ENCODE measurements around the gene SPAG16.

The SPAG16 gene

GRCh38 chr2:213757525-213757924 lies 473.3 kb downstream of the SPAG16 start:
- Mint-ChIP-seq H3K4me1 (ENCODE audit: low read depth) (no peaks in the 10 kb centered on the region), H3K27ac (no peak overlapping the region), H3K36me3 (ENCODE audit: low read depth) (no peaks in the 10 kb centered on the region), H3K27me3 (no peaks in the 10 kb centered on the region), H3K4me3 (no peak overlapping the region), H3K9me3 (no peaks in the 10 kb centered on the region)
- intact Hi-C loops (cut with micrococcal nuclease): no loop called here

DNA sequence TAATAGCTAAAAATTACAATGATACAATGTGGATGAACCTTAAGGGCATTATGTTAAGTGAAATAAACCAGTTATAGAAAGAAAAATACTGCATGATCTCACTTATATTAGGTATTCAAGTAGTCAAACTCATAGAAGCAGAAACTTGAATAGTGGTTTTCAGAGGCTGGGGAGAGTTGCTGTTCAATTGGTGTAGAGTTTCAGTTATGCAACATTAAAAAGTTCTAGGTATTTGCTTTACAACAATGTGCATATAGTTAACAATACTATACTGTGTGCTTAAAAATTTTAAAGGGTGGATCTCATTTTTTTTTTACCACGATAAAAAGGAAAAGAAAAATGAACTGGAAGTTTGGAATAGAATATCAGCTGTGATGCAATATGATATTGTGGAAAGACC lies 479.1 kb downstream of the SPAG16 start:
- Mint-ChIP-seq H3K27me3 (no peaks in the 10 kb centered on the region), H3K27ac (no peak overlapping the region), H3K4me1 (ENCODE audit: low read depth) (no peaks in the 10 kb centered on the region), H3K9me3 (no peaks in the 10 kb centered on the region), H3K4me3 (no peak overlapping the region), H3K36me3 (ENCODE audit: low read depth) (no peaks in the 10 kb centered on the region)
- intact Hi-C loops (cut with micrococcal nuclease): no loop called here

DNA sequence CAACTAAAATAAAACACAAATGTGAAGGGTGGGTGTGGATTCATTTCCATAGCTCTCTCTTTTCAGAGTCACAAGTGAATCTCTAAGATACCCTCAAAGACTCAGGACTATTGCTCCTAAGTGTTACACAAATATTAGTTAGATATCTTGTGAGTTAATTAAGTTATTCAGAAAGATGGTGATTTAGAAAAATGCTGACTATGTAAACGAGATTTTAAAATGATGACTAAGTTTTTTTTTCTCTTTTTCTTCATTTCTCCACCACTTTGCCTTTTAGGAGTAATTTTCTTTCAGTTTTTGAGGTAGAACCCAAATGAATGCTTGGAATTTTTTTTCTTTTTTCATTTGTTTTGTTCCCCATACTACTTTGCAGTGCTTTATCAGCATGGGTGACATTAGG lies 479.7 kb downstream of the SPAG16 start:
- intact Hi-C loops (cut with micrococcal nuclease): no loop called here
- no peaks in the 10 kb centered on the region for H3K27me3 Mint-ChIP-seq
- no peaks in the 10 kb centered on the region for H3K9me3 Mint-ChIP-seq
- no peaks in the 10 kb centered on the region for H3K4me1 Mint-ChIP-seq (ENCODE audit: low read depth)
- no peak overlapping the region for H3K4me3 Mint-ChIP-seq
- H3K36me3 Mint-ChIP-seq (ENCODE audit: low read depth): no peaks in the 10 kb centered on the region
- no peak overlapping the region for H3K27ac Mint-ChIP-seq

DNA sequence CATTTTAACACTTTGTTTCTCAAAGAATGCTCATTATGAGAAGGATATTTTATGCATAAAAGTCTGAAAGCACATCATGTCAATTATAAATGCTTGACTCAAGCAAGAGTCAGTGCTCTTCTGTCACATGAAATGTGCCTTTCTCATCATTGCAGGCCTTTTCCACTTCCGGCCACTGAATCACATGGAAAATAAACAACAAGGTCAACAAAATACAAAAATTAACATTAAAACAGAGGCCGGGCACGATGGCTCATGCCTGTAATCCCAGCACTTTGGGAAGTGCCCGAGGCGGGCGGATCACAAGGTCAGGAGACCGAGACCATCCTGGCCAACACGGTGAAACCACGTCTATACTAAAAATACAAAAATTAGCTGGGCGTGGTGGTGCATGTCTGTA lies 480.6 kb downstream of the SPAG16 start:
- no peaks in the 10 kb centered on the region for H3K27me3 Mint-ChIP-seq
- no peak overlapping the region for H3K27ac Mint-ChIP-seq
- no peaks in the 10 kb centered on the region for H3K9me3 Mint-ChIP-seq
- H3K4me3 Mint-ChIP-seq: no peak overlapping the region
- no peaks in the 10 kb centered on the region for H3K4me1 Mint-ChIP-seq (ENCODE audit: low read depth)
- H3K36me3 Mint-ChIP-seq (ENCODE audit: low read depth): no peaks in the 10 kb centered on the region
- intact Hi-C loops (cut with micrococcal nuclease): no loop called here

- Mint-ChIP-seq H3K27ac (no peak overlapping the region), H3K4me3 (no peak overlapping the region), H3K36me3 (ENCODE audit: low read depth) (no peaks in the 10 kb centered on the region), H3K9me3 (no peaks in the 10 kb centered on the region), H3K4me1 (ENCODE audit: low read depth) (no peaks in the 10 kb centered on the region), H3K27me3 (no peaks in the 10 kb centered on the region)
- intact Hi-C loops (cut with micrococcal nuclease): no loop called here
Observed at GRCh38 chr2:213766062-213766461, 481.8 kb downstream of the SPAG16 start.

GRCh38 chr2:213766465-213766901 lies 482.2 kb downstream of the SPAG16 start:
- intact Hi-C loops (cut with micrococcal nuclease): no loop called here
- Mint-ChIP-seq H3K36me3 (ENCODE audit: low read depth) (no peaks in the 10 kb centered on the region), H3K4me3 (no peak overlapping the region)

GRCh38 chr2:213787869-213788268 lies 503.6 kb downstream of the SPAG16 start:
- Mint-ChIP-seq H3K27me3 (no peaks in the 10 kb centered on the region), H3K36me3 (ENCODE audit: low read depth) (no peaks in the 10 kb centered on the region), H3K9me3 (no peaks in the 10 kb centered on the region), H3K4me1 (ENCODE audit: low read depth) (no peaks in the 10 kb centered on the region), H3K4me3 (no peak overlapping the region), H3K27ac (no peak overlapping the region)
- intact Hi-C loops (cut with micrococcal nuclease): no loop called here

More at GRCh38 chr2:213766465-213766901, 482.2 kb downstream of the SPAG16 start:
- Mint-ChIP-seq H3K27me3 (no peaks in the 10 kb centered on the region), H3K27ac (no peak overlapping the region), H3K4me1 (ENCODE audit: low read depth) (no peaks in the 10 kb centered on the region), H3K9me3 (no peaks in the 10 kb centered on the region)

DNA sequence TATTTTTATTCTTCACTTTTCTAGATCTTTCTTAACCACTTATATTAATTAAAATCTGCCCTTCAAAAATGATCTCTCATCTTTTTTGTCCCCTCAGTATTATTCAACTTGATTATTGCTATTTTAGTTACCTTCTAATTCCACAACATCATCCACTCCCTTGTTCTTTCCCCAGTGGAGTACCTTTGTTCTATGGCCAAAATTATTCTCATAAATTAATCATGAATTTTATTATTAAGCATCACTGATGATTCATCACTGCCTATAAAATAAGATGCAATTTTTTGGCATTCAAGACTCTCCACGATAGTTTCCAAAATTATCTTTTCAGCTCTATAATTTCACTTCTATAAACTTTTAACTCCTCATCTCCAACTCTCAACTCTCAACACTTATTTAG lies 505.7 kb downstream of the SPAG16 start:
- H3K9me3 Mint-ChIP-seq: no peaks in the 10 kb centered on the region
- no peak overlapping the region for H3K27ac Mint-ChIP-seq
- no peaks in the 10 kb centered on the region for H3K36me3 Mint-ChIP-seq (ENCODE audit: low read depth)
- no peak overlapping the region for H3K4me3 Mint-ChIP-seq
- no peaks in the 10 kb centered on the region for H3K27me3 Mint-ChIP-seq
- intact Hi-C loops (cut with micrococcal nuclease): no loop called here
- no peaks in the 10 kb centered on the region for H3K4me1 Mint-ChIP-seq (ENCODE audit: low read depth)

DNA sequence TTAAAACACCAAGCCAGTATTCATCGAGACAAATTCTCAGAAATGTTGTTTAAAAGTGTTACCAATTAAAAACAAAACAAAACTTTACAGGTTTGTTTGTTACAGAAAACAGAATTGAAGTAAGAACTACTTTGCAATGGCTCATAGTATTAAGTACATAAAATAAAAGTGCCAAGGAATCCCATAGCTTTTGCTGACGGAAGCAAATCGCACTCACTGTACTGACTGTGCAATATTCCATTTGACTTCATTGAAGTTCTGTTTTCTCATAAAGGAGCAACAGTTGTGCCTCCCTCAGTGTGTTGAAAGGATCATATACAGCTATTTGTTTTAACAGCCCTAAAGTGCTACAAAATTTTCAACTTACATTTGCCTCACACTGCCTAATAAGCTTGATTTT lies 507.8 kb downstream of the SPAG16 start:
- no peaks in the 10 kb centered on the region for H3K4me1 Mint-ChIP-seq (ENCODE audit: low read depth)
- H3K9me3 Mint-ChIP-seq: no peaks in the 10 kb centered on the region
- intact Hi-C loops (cut with micrococcal nuclease): no loop called here
- no peaks in the 10 kb centered on the region for H3K27me3 Mint-ChIP-seq
- no peak overlapping the region for H3K27ac Mint-ChIP-seq
- H3K4me3 Mint-ChIP-seq: no peak overlapping the region
- no peaks in the 10 kb centered on the region for H3K36me3 Mint-ChIP-seq (ENCODE audit: low read depth)

DNA sequence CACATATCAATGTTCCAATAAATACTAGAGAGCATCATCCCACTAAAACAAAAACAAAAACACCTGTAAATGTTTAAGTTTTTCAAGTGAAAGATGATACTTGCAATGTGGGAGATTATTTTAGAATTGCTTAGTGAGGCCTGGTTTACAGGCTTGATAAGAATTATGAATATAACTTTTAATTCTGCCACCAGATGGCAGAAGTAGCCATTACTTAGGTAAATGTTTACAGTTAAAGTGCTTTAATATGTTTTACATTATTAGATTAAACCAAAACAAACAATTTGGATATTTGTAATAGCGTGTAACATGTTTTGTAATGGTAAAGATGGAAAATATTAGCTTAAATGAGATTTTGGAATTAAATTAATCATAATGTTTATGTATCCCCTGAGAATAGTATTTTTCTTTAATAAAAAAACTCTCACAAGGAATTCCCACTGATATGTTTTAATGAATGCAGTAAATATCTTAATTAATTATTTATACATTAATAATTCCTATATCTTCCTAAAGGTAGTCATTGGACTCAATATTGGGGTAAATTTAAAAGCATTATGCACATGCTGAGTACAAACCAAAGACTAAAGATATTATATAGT lies 522.0 kb downstream of the SPAG16 start:
- intact Hi-C loops (cut with micrococcal nuclease): no loop called here
- Mint-ChIP-seq H3K4me1 (ENCODE audit: low read depth) (no peaks in the 10 kb centered on the region), H3K27ac (no peak overlapping the region), H3K36me3 (ENCODE audit: low read depth) (no peaks in the 10 kb centered on the region), H3K4me3 (no peak overlapping the region), H3K9me3 (no peaks in the 10 kb centered on the region), H3K27me3 (no peaks in the 10 kb centered on the region)

DNA sequence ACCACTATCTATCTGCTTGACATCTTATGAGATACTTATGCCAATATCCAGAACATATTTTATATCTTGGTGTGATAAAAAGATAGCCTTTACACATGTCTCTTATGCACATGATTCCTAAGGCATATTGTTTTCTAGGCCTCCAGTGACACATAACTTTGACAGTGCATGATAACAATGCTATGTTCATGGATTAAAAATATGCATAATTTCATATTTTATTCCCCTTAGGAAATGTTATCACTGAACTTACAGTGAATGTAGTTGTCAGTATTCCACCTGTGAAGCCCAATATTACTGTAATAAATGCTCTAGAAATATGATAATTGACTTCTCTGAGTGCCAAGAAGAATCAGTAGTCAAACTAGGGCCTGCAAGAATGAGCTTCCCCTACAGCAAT lies 532.3 kb downstream of the SPAG16 start:
- no peak overlapping the region for H3K4me3 Mint-ChIP-seq
- H3K27ac Mint-ChIP-seq: no peak overlapping the region
- no peaks in the 10 kb centered on the region for H3K4me1 Mint-ChIP-seq (ENCODE audit: low read depth)
- intact Hi-C loops (cut with micrococcal nuclease): no loop called here
- peaks cover 7% of the 10 kb centered on the region for H3K9me3 Mint-ChIP-seq
- H3K36me3 Mint-ChIP-seq (ENCODE audit: low read depth): no peaks in the 10 kb centered on the region
- no peaks in the 10 kb centered on the region for H3K27me3 Mint-ChIP-seq

DNA sequence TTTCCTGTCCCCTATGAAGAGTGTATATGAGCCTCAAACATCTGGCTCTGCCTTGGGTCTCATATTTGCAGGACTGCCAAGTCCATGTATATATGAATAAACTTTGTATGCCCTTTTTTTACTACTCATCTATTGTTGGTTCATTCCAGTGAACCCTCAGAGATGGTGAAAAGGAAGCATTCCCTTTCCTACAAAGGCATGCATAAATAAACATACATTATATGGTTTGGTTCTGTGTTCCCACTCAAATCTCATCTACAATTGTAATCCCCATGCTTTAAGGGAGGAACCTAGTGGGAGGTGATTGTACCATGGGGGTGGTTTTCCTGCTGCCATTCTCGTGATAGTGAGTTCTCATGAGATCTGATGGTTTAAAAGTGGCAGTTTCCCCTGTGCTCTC lies 534.2 kb downstream of the SPAG16 start:
- peaks cover 16% of the 10 kb centered on the region for H3K9me3 Mint-ChIP-seq
- H3K36me3 Mint-ChIP-seq (ENCODE audit: low read depth): no peaks in the 10 kb centered on the region
- H3K4me3 Mint-ChIP-seq: no peak overlapping the region
- no peaks in the 10 kb centered on the region for H3K27me3 Mint-ChIP-seq
- no peaks in the 10 kb centered on the region for H3K4me1 Mint-ChIP-seq (ENCODE audit: low read depth)
- intact Hi-C loops (cut with micrococcal nuclease): no loop called here
- no peak overlapping the region for H3K27ac Mint-ChIP-seq

GRCh38 chr2:213834331-213834730 lies 550.1 kb downstream of the SPAG16 start:
- H3K4me3 Mint-ChIP-seq: no peak overlapping the region
- no peaks in the 10 kb centered on the region for H3K27me3 Mint-ChIP-seq
- no peak overlapping the region for H3K27ac Mint-ChIP-seq
- H3K4me1 Mint-ChIP-seq (ENCODE audit: low read depth): no peaks in the 10 kb centered on the region
- peaks cover 36% of the 10 kb centered on the region for H3K9me3 Mint-ChIP-seq
- no peaks in the 10 kb centered on the region for H3K36me3 Mint-ChIP-seq (ENCODE audit: low read depth)
- intact Hi-C loops (cut with micrococcal nuclease): no loop called here

DNA sequence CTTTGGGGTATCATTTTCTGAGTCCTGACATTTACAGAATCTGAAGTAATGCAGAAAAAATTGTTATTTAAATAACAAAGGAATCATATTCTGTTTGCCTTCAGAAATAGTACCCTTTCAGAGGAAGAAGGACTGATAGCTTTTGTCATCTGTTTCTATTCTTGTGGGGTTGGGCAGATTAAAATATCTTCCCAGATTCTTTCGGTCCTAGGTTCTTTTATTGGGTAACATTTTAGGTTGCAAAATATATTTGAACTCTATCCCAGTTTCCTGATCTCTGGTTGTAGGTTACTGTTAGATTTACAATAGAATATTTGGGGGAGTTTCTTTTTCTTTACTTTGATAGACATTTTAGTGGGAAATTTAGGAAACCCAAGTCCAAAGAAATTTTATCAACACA lies 550.5 kb downstream of the SPAG16 start:
- H3K9me3 Mint-ChIP-seq: peaks cover 32% of the 10 kb centered on the region
- no peaks in the 10 kb centered on the region for H3K36me3 Mint-ChIP-seq (ENCODE audit: low read depth)
- H3K27ac Mint-ChIP-seq: no peak overlapping the region
- intact Hi-C loops (cut with micrococcal nuclease): no loop called here
- no peak overlapping the region for H3K4me3 Mint-ChIP-seq
- no peaks in the 10 kb centered on the region for H3K27me3 Mint-ChIP-seq
- H3K4me1 Mint-ChIP-seq (ENCODE audit: low read depth): no peaks in the 10 kb centered on the region

DNA sequence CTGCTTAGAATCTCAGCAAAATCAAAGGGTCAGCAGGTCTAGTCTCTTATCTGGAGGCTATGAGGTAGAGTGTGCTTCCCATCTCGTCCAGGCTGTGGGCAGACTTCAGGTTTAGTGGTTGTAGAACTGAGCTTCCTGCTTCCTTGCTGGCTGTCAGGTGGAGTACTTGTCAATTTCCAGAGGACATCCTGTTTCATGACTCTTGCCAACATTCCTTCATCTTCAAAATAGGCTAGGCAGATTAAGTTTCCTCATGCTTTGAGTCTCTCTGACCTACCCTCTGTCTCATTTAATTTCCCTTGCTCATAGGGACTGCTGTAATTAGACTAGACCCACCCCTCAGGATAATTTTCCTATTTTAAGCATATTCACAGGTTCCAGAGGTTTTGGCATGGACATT lies 562.6 kb downstream of the SPAG16 start:
- no peaks in the 10 kb centered on the region for H3K4me1 Mint-ChIP-seq (ENCODE audit: low read depth)
- intact Hi-C loops (cut with micrococcal nuclease): no loop called here
- H3K36me3 Mint-ChIP-seq (ENCODE audit: low read depth): no peaks in the 10 kb centered on the region

More for the DNA sequence above, 562.6 kb downstream of the SPAG16 start:
- H3K4me3 Mint-ChIP-seq: no peak overlapping the region
- no peaks in the 10 kb centered on the region for H3K27me3 Mint-ChIP-seq
- H3K27ac Mint-ChIP-seq: no peak overlapping the region
- peaks cover 9% of the 10 kb centered on the region for H3K9me3 Mint-ChIP-seq

Measured in dendritic cell treated with granulocyte-macrophage colony-stimulating factor and Interleukin-4, amounts not matched to agents 40 ng/mL and 50 ng/mL, for 4 days (primary cell).